ENCODE data around the gene GP1BA. TPM values are rescaled to one million over a fixed set of nuclear protein-coding genes. Genes with fewer than 3 reads are reported as not detected.

The GP1BA gene
- total and polyA plus RNA-seq, 2 experiments from 2014 or later: 0.24 TPM; not detected in 1

GRCh38 chr17:4897198-4897687, 34.8 kb upstream of the GP1BA start:
- Histone ChIP-seq H3K27me3 (ENCODE audit: insufficient read depth) (peaks cover 9% of the 10 kb centered on the region), H3K36me3 (ENCODE audit: insufficient read depth) (no peaks in the 10 kb centered on the region; the same call in 1 of the 2 replicates), H2AFZ (no peak overlapping the region), H3F3A (replicated peaks; ENCODE audit: low read depth) (peaks cover 36% of the 10 kb centered on the region), H3K4me3 (no peak overlapping the region), H3K79me2 (replicated peaks; ENCODE audit: insufficient read depth) (no peaks in the 10 kb centered on the region), H3K4me1 (ENCODE audit: insufficient read depth) (0 out of 2 replicates have a peak, but pooled peaks cover 5% of the 10 kb centered on the region), H3K4me2 (no peak overlapping the region), H3K27ac (ENCODE audit: low read depth) (no peak overlapping the region), H3K9me2 (ENCODE audit: insufficient read depth) (no peaks in the 10 kb centered on the region), H4K20me1 (replicated peaks; ENCODE audit: insufficient read depth) (no peaks in the 10 kb centered on the region)
- H3K4me1 Mint-ChIP-seq: peaks cover 19% of the 10 kb centered on the region
- H3K27ac Mint-ChIP-seq: no peak overlapping the region; the same call in 1 of the 2 replicates
- peaks cover 17% of the 10 kb centered on the region; the same call in 2 of the 3 replicates for H3K36me3 Mint-ChIP-seq (ENCODE audit: low read depth)
- no peak for ATAC-seq
- TF ChIP-seq ETS1 (IDR thresholded peaks at IDR 0.05) (no peak), STAT1 (IDR thresholded peaks at IDR 0.05; ENCODE audit: unreplicated experiment) (no peak), CTCF (conservative IDR thresholded peaks at IDR 0.05; ENCODE audit: low read depth in 2 of 2) (no peak), EZH2 (IDR thresholded peaks at IDR 0.05; ENCODE audit: low read depth, unreplicated experiment) (no peak), JUNB (IDR thresholded peaks at IDR 0.05; ENCODE audit: unreplicated experiment) (no peak), EZH2phosphoT487 (IDR thresholded peaks at IDR 0.05; ENCODE audit: unreplicated experiment) (no peak), NANOG (IDR thresholded peaks at IDR 0.05; ENCODE audit: borderline replicate concordance) (no peak), ZNF331 (CRISPR knock-in tag; IDR thresholded peaks at IDR 0.05; ENCODE audit: low read depth) (no peak), CREB1 (CRISPR knock-in tag; IDR thresholded peaks at IDR 0.05; ENCODE audit: low read depth) (no peak), POLR2AphosphoS5 (IDR thresholded peaks at IDR 0.05; ENCODE audit: low read depth) (no peak), ZNF114 (CRISPR knock-in tag; IDR thresholded peaks at IDR 0.05) (no peak)
- TF ChIP-seq, protein P1, sequence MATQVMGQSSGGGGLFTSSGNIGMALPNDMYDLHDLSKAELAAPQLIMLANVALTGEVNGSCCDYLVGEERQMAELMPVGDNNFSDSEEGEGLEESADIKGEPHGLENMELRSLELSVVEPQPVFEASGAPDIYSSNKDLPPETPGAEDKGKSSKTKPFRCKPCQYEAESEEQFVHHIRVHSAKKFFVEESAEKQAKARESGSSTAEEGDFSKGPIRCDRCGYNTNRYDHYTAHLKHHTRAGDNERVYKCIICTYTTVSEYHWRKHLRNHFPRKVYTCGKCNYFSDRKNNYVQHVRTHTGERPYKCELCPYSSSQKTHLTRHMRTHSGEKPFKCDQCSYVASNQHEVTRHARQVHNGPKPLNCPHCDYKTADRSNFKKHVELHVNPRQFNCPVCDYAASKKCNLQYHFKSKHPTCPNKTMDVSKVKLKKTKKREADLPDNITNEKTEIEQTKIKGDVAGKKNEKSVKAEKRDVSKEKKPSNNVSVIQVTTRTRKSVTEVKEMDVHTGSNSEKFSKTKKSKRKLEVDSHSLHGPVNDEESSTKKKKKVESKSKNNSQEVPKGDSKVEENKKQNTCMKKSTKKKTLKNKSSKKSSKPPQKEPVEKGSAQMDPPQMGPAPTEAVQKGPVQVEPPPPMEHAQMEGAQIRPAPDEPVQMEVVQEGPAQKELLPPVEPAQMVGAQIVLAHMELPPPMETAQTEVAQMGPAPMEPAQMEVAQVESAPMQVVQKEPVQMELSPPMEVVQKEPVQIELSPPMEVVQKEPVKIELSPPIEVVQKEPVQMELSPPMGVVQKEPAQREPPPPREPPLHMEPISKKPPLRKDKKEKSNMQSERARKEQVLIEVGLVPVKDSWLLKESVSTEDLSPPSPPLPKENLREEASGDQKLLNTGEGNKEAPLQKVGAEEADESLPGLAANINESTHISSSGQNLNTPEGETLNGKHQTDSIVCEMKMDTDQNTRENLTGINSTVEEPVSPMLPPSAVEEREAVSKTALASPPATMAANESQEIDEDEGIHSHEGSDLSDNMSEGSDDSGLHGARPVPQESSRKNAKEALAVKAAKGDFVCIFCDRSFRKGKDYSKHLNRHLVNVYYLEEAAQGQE (IDR thresholded peaks at IDR 0.05; ENCODE audit: unreplicated experiment): no peak
- TF ChIP-seq, protein P2, sequence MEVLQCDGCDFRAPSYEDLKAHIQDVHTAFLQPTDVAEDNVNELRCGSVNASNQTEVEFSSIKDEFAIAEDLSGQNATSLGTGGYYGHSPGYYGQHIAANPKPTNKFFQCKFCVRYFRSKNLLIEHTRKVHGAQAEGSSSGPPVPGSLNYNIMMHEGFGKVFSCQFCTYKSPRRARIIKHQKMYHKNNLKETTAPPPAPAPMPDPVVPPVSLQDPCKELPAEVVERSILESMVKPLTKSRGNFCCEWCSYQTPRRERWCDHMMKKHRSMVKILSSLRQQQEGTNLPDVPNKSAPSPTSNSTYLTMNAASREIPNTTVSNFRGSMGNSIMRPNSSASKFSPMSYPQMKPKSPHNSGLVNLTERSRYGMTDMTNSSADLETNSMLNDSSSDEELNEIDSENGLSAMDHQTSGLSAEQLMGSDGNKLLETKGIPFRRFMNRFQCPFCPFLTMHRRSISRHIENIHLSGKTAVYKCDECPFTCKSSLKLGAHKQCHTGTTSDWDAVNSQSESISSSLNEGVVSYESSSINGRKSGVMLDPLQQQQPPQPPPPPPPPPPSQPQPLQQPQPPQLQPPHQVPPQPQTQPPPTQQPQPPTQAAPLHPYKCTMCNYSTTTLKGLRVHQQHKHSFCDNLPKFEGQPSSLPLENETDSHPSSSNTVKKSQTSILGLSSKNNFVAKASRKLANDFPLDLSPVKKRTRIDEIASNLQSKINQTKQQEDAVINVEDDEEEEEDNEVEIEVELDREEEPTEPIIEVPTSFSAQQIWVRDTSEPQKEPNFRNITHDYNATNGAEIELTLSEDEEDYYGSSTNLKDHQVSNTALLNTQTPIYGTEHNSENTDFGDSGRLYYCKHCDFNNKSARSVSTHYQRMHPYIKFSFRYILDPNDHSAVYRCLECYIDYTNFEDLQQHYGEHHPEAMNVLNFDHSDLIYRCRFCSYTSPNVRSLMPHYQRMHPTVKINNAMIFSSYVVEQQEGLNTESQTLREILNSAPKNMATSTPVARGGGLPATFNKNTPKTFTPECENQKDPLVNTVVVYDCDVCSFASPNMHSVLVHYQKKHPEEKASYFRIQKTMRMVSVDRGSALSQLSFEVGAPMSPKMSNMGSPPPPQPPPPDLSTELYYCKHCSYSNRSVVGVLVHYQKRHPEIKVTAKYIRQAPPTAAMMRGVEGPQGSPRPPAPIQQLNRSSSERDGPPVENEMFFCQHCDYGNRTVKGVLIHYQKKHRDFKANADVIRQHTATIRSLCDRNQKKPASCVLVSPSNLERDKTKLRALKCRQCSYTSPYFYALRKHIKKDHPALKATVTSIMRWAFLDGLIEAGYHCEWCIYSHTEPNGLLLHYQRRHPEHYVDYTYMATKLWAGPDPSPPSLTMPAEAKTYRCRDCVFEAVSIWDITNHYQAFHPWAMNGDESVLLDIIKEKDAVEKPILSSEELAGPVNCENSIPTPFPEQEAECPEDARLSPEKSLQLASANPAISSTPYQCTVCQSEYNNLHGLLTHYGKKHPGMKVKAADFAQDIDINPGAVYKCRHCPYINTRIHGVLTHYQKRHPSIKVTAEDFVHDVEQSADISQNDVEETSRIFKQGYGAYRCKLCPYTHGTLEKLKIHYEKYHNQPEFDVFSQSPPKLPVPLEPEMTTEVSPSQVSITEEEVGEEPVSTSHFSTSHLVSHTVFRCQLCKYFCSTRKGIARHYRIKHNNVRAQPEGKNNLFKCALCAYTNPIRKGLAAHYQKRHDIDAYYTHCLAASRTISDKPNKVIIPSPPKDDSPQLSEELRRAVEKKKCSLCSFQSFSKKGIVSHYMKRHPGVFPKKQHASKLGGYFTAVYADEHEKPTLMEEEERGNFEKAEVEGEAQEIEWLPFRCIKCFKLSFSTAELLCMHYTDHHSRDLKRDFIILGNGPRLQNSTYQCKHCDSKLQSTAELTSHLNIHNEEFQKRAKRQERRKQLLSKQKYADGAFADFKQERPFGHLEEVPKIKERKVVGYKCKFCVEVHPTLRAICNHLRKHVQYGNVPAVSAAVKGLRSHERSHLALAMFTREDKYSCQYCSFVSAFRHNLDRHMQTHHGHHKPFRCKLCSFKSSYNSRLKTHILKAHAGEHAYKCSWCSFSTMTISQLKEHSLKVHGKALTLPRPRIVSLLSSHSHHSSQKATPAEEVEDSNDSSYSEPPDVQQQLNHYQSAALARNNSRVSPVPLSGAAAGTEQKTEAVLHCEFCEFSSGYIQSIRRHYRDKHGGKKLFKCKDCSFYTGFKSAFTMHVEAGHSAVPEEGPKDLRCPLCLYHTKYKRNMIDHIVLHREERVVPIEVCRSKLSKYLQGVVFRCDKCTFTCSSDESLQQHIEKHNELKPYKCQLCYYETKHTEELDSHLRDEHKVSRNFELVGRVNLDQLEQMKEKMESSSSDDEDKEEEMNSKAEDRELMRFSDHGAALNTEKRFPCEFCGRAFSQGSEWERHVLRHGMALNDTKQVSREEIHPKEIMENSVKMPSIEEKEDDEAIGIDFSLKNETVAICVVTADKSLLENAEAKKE (CRISPR knock-in tag; IDR thresholded peaks at IDR 0.05): no peak
- H3K27me3 Mint-ChIP-seq (ENCODE audit: insufficient read depth, low read depth, poor library complexity): peaks cover 32% of the 10 kb centered on the region
- DNase-seq (ENCODE audit: low spot score): no peak
- no peaks in the 10 kb centered on the region for H3K9me3 Mint-ChIP-seq
- no peak overlapping the region for H3K4me3 Mint-ChIP-seq
